DMS114 treated with DMSO at 0.1 percent for 48 hours (cell line): Measurements from ENCODE around the gene LTBP3.

Experiments used
- DNase-seq: peaks from one replicate; lab custom pipeline; 2025; ENCODE audit not compliant: unreplicated experiment; lab: John Stamatoyannopoulos, UW

The LTBP3 gene

DNA sequence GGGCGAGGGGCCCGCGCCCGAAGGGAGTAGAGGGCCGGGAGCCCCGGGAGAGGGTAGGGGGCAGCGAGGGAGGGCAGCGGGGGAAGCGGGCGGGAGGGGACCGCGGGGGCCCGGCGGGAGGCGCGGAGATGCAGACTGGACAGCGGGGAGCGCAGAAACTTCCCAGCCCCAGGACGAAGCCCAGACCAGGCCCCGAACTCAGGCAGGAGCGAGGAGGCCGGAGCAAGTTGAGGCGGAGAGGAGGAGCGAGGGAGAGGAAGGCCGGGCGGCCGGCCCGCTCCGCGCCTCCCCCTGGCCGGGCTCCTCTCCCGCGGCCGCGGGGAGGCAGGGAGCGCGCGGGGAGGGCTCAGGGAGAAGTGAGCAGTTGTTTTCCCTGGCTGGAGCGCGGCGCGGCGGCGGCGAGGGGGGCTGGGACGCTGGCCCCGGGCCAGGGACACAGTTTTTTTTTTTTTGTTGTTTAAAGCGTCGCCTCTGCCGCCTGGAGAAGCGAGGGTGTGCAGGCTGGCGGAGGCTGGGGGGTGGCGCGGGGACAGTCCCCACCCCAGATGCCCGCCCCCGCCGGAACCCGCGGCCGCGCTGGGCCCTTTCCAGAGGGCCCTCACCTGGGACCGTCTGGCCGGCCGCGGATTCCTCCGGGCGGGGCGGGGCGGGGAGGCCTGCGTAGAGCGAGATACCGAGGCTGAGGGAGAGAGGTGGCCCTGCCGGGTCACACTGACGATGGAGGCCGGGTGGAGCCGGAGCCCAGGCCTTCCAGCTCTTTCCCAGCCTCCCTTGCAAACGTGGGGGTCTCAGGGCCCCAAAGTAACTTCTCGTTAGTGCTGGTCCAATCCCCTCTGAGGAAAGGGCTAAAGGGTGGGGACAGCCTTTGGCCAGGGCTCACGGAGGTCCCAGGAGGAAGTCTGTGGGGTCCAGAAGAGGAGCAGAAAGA is at the start of gene LTBP3:
Gene LTBP3, minus strand, starts transcription at position 358 of the 928 bp plus-strand sequence. CDS start 400 bp downstream, outside the sequence.
- DNase-seq = no peak

DNA sequence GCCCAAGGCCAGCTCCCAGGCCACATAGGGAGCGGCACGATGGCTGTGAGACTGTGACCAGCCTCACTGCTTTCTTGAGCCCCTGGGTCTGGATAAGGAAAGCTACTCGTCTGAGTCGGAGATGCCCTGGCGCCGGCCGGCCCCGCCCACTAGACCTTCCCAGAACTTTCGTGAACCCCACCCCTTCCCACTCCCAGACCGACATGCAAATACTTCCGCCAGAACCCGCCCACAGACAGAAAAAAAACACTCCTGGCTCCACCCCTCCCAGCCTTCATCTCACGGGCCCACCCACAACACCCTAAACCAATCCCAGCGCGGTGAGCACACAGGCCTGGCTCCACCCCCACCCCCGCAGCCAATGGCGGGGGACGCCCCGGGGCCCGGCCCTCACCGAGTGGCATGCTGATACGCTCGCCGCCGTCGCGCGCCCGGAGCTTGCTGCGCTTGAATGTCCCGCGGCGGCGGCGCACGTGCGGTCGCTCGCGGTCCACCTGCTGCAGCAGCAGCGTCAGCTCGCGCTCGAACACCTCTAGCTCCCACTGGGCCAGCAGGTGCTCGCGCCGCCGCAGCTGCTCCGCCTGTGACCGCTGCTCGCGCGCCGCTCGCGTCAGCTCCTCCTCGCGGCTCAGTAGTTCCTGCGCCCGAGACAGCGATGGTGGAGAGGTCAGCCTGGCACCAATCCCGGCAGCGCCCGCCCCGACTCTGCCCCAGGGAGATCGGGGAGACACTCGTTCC is 48.9 kb upstream of the LTBP3 start:
- no peak for DNase-seq

DNA sequence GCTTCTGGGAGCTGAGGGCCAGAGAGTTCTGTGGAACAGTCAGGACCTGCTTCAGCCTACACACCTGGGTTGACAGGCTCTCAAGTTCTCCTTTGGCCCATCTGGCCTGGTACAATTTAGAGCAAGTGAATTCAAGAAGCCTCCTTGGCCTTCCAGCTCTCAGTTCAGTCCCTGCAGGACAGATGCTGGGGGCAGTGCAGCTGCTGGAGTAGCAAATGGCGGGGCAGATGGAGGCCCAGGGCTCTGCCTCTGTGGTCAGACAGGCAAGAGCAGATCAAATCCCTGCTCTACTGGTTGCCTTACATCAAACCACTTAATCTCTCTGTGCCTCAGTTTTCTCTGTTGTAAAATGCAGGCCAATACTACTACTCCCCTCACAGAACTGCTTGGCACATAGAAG is 46.1 kb upstream of the LTBP3 start:
- no peak for DNase-seq

DNA sequence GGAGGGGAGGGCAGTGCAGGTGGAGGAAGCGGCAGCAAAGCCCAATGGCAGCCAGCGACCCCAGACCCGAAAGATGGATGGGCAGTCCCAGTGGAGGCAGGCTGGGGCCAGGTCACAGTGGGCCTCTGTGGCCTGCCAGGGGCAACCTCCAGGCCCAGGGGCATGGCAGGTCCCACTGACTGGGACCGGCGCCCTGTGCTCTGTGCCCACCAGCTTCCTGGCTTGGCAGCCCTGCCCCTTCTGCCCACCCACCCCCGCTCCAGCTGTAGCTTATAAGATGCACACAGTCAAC is 41.7 kb upstream of the LTBP3 start:
- DNase-seq = no peak

DNA sequence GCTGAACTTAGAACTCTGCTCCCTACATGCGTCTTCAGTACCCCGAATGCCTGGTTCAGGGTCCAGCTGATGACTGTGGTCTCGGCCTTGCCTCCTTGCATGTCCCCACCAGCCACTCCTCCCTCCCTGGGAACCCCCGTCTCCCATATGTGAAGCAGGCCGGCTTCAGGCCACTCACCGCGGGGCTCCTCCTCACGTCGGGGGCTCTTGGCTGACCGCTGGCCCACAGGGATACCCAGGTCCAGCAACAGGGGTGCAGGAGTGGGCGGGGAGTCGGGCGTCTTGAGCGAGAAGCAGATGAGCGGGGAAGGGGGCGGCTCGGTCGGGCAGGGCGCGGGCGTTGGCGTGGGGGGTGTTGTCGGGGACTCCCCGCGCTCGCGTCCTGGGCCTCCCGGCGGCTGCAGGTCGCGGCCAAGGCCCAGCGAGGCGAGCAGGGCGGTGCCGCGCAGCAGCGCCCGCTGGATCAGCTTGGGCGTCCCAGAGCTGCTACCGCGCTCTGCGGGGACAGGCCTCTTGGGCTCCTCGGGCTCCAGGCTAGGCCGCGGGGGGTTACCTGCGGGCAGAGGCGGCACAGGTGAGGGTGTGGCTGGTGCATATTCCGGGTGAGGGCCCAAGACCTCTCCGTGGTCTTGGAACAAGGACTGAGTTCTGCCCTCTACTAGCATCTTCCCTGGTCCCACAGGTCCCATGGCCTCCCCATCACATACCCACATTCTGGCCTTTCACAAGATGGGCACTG is 41.2 kb upstream of the LTBP3 start:
- no peak for DNase-seq

DNA sequence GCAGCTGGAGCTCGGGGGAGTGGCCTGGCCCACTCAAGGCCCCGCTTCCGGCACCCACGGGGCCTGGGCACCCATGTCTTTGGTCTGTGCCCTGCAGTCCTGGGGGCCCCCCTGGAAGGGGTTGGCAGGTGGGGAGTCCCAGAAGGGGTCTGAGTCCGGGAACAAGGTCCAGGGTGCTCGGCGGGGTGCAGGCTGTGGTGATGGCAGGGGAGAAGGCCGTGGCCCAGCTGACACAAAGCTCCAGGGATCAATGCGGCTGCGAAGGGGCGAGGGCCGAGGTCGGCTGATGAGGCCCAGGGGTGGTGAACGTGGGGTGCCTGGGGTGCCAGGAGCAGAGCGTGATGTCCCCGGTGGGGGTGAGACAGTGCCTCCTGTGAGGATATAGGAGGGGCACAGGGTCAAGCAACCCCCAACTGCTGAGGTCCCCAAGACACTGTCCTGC is 40.1 kb upstream of the LTBP3 start:
- DNase-seq = no peak

DNA sequence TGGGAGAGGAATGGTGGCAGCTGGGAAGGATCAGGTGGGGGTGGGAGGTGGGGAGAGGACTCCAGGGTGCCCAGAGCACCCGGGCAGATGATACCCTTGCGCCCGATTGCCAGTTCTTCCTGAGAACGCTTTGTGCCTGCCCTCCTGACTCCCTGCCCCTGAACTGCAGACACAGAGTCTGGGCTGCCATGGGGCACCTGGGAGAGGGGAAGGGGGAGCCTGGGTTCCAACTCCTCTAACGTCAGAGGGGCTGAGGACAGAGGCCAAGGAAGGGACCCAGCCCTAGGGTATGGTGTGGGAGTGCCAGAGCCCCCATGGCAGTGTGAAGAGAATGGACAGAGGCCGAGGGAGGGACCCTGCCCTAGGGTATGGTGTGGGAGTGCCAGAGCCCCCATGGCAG is 38.4 kb upstream of the LTBP3 start:
- no peak for DNase-seq

DNA sequence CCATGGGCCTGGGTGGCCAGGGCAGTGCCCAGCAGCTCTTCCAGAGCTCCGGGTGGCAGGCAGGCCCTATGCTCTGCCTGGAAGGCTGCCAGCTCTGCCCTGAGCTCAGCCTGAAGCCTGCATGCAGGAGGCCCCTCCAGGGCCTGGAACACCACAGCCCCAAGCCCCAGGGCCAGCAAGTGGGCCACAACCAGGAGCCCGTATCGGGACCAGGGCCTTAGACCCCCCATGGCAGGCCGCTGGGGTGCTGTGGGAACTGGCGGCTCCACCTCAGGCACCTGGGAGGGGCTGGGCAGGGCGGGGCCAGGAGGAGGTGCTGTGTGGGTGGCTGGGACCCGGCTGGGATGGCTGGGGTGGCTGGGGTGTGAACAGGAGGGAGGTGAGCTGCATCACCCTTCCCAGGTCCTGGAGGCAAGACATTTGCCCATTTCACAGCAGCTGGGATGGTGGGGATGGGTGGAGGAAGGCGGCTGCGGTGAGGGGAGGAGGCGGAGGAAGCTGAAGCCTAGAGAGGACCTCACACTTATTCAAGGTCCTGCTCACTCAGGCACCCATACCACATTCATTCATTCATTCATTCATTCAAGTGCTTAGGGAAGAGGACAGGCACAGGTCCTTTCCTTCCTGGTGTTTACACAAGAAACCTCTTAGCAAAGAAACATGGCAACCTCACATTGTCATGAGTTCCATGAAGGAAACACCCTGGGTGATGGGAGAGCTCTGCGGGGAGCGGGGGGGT is 37.6 kb upstream of the LTBP3 start, which contains the start of gene KCNK7:
Gene KCNK7, minus strand, starts transcription at position 258 of the 739 bp plus-strand sequence. Its CDS starts 28 bp downstream, at position 230.
- DNase-seq = no peak

DNA sequence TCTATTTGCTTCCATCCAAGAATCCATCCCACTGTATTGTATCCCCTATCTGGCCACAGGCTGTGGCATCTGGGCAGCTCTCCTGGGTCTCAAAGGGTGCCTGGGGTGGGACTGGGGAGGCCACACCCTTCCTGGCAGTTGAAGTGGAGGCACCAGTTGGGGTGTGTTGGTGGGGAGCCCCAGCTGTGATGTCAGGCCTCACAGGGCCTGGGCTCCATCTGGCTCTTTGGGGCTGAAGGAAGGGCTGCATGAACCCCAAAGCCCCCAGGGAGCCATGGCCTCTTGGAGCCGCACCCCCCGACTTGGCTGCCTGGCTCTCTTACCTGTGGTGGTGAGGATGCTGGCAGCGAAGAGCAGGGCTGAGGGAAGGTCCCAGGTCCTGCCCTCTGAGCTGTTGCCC is 37.0 kb upstream of the LTBP3 start:
- DNase-seq = no peak

DNA sequence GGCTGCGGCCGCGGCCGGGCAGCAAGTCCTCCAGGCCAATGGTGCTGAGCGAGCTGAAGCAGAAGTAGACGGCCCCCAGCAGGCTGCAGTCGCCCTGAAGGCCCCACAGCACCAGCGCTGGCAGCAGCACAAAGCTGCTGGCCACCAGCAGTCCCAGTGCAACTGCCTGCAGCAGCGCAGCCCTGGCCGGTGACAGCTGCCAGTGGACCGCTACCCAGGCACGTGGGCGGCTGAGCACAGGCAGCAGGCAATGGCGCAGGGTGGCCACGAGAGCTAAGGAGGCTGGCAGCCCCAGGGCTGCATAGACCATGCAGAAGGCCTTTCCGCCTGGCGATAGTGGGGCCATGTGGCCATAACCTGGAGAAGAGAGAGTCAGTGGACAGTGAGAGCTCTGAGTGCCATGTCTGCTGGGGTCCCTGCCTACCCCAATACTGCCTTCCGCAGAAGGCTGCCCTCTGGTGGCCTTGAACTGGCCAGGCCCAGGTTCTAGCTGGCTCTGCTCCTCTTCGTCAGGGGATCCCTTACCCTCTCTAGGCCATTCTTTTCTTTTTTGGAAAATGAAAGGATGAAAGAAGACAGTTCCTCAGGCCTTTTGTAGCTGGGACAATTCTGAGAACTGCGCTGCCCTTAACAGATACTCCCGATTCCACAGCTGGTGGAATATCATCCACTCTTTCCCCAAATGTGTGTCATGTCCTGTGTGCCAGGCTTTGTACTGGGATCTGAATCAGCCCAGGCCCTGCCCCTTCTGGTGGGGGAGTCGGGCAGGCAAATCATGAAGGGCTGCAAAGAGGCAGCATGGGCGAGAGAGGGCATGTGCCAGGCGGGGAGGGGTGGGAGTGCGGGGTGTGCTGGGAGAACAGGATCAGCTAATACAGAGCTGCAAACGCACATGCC is 35.6 kb upstream of the LTBP3 start:
- no peak for DNase-seq

DNA sequence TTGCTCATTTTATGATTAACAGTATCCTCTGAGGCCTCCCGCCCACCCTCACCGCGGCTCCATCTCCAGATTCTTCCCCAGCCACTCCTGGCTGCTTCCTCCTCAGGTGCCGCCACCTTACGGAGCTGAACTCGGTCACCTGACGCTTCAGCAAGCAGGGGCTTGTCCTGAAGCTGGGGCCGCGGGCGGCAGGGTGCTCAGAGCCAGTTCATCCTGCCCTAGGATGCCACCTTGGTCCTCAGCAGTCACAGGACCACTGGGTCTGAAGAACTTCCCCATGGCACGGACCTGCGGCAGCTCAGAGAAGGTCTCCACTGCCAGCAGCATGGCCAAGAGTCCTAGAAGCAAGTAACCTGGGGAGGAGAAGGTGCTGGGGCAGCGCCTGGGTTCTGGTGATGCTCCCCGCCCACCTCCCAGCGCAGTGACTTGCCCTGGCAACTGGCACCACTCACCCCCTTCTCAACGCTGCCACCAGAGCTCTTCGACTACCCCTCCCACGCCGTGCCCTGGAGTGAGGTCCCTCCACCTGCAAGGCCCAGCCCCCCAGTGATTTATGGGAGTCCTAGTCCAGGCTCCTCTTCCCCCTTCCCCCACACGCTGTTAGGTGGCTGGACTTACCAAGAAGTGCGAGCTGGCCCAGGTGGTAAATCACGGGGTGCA is 34.8 kb upstream of the LTBP3 start:
- DNase-seq = no peak

DNA sequence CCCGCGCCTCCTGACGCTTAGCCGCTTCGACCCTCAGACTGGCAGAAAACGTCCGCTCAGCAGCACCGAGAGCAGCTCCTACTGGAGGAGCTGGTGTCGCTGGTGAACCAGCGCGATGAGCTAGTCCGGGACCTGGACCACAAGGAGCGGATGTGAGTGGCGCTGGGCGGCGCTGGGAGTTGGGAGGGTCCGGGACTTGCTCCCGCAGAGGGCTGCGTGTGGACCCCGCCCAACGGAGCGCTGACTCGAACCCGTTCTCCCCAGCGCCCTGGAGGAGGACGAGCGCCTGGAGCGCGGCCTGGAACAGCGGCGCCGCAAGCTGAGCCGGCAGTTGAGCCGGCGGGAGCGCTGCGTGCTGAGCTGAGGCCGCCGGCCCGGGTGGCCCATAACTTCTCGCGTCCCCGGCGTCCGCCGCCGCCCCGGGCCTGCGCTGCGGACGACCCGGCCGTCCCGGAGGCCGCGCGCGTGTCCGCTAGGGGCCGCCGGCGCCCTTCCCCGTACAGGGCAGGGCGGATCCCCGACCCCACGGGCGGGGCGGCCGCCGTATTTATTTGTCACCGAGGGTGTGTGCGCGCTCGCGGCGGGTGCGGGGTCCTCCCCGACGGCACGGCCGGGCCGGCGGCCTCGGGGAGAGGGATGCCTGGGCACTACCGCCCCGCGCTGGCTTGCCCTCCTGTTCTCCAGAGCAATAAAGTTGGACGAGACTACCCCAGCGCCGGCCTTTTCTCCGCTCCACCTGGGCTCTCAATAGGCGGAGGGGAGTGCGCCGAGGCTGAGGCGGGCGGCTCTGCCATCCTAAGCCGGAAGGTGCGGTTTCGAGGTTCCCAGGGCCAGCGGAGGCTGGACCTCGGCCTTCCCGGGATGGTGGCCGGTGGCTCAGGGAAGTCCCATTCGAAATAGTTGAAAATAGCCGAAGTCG is 34.0 kb upstream of the LTBP3 start:
- DNase-seq = no peak

DNA sequence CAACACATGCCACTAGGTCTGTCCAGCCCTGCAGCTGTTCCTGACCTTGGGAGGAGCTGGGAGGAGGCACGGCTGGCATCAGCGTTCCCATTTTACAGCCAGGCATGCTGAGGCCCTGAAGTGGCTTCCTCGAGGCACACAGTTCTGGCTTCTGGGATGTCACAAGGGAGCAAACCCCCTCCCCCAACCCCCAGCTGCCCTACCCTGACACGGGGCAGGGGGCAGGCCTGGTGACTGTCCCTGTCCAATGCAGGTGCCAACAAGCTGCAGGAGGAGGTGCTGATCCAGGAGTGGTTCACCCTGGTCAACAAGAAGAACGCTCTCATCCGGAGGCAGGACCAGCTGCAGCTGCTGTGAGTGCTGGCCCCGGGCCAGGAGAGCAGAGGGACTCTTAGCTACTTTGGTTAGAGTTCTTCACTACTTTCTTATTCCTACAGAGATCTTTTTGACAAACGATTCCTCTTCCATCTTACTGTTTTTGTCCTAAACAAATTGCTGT is 32.1 kb upstream of the LTBP3 start:
- DNase-seq = no peak

DNA sequence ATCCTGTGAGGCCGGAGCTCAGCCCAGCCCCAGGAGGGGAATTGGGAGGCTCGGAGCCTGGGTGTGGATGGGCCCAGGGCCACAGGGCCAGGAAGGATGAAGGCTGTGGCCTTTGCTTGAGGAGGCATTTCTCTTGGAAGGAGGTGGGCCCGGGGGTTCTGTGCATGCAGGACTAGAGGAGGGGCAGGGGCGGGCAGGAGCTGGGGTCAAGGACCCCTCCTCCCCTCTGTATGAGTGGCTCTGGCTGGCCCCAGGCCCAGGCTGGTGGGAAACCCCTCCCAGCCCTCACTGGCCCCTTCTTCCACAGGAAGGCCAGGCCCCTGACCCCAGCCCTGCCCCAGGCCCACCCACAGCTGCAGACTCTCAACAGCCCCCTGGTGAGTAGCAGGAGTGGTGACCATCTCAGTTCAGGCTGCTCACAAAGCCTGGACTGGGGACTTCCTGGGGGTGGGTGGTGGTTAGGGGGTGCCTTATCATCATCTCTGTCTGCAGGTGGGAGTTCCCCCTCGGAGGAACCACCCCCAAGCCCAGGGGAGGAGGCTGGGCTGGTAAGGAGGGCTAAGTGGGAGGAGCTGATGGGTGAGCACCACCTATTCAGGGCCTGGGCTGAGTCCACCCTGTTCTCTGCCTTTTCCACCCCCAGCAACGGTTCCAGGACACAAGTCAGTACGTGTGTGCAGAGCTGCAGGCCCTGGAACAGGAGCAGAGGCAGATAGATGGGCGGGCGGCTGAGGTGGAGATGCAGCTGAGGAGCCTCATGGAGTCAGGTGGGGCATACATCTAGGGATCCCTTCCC is 31.5 kb upstream of the LTBP3 start:
- DNase-seq = no peak

DNA sequence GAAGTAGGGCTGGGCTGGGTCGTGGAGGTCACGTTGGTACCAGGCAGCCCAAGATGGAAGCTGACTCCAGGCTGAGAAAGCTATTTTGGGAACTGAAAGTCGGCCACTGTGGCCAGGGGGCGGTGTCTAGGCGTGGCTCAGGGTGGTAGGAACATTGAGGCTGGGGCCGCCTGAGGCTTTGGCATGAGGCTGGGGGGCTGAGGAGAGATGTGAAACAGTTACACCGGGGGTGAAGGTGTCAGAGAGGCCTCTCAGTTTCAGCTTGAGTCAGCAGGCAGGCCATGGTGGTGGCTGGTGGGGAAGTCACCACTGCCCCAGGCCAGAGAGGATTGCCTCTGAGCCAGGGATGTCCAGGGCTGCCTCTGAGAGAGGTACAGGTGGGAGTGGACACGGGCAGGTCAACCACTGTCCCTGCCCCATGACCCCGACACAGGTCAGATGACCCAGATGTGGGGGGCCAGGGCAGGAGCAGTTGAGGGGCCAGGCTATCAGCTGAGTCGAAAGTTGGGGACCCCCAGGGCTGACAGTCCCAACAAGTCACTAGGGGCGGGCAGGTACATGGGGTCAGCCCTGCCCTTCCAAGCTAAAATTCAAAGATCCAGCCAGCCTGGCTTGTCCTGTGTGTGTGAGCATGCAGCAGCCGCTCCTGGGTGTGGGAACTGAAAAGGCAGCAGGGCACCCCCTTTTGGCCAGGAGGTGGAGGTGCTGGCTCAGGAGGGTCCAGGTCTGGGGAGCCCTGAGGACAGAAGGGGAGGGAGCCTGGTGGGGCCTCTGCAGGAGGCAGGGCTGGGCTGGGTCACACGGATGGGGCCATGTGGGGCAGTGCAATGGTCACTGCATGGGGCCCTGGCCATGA is 30.3 kb upstream of the LTBP3 start:
- no peak for DNase-seq

DNA sequence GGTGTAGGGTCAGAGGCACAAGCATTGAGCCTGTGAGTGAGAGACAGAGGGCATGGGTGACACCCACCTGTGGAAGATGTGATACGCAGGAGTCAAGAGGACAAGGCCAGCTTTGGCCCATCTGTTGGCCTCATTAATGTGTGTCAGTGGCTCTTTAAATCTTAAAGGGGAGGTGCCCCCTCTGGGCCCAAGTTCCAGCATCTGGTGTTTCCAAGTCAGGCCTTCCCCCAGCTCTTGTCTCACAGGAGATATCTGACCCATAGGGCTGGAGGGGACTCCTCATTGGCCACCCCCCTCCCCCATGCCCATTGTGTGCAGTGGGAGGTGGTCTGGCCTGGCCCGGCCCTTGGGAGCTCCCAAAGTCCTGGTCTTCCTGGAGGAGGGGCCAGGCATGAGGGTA is 28.5 kb upstream of the LTBP3 start:
- DNase-seq = no peak
